GM19351 (cell line): ENCODE data around the gene CD320.
"Not testable (repeated sequence)": the region's sequence is repeated elsewhere in the genome, so short reads cannot be mapped to it uniquely, and the experiment has no call there.

Experiments used
- ATAC-seq: cut with Tn5 transposase; IDR thresholded peaks from one replicate; pipeline ENCODE4 v1.9.1; 2021; ENCODE audit warnings: mild to moderate bottlenecking, moderate library complexity; ENCODE audit not compliant: unreplicated experiment

Gene CD320

GRCh38 chr19:8310342-8311055 lies 2.3 kb upstream of the CD320 start:
- ATAC-seq = no peak

- ATAC-seq = no peak
Observed at GRCh38 chr19:8308891-8309291, 733 bp upstream of the CD320 start.

GRCh38 chr19:8307400-8307964 lies 676 bp downstream of the CD320 start:
- no peak for ATAC-seq

- no peak for ATAC-seq
Observed at GRCh38 chr19:8306235-8307054, 1.7 kb downstream of the CD320 start.

GRCh38 chr19:8305798-8306197 lies 2.4 kb downstream of the CD320 start:
- no peak for ATAC-seq

- ATAC-seq = no peak
Observed at GRCh38 chr19:8304841-8305621, 3.1 kb downstream of the CD320 start.

GRCh38 chr19:8302734-8303133 lies 5.4 kb downstream of the CD320 start:
- no peak for ATAC-seq

- no peak for ATAC-seq
Observed at GRCh38 chr19:8302357-8302691, 5.8 kb downstream of the CD320 start.

GRCh38 chr19:8291337-8291736 lies 16.8 kb downstream of the CD320 start:
- ATAC-seq = not testable (repeated sequence)

GRCh38 chr19:8276508-8276907 lies 31.6 kb downstream of the CD320 start:
- ATAC-seq = not testable (repeated sequence)

- ATAC-seq = no peak
Observed at GRCh38 chr19:8269724-8270123, 38.4 kb downstream of the CD320 start.

- no peak for ATAC-seq
Observed at GRCh38 chr19:8265872-8266271, 42.3 kb downstream of the CD320 start.

GRCh38 chr19:8264248-8264647 lies 43.9 kb downstream of the CD320 start:
- not testable (repeated sequence) for ATAC-seq

- no peak for ATAC-seq
Observed at GRCh38 chr19:8262431-8262830, 45.7 kb downstream of the CD320 start.

GRCh38 chr19:8261881-8262280 lies 46.3 kb downstream of the CD320 start:
- no peak for ATAC-seq

- no peak for ATAC-seq
Observed at GRCh38 chr19:8261347-8261746, 46.8 kb downstream of the CD320 start.

- ATAC-seq = no peak
Observed at GRCh38 chr19:8259922-8260247, 48.3 kb downstream of the CD320 start.

GRCh38 chr19:8259142-8259921 lies 48.8 kb downstream of the CD320 start:
- no peak for ATAC-seq

GRCh38 chr19:8257052-8257443 lies 51.1 kb downstream of the CD320 start:
- no peak for ATAC-seq

- ATAC-seq = no peak
Observed at GRCh38 chr19:8256276-8257051, 51.7 kb downstream of the CD320 start.
